GM12878 (cell line): ENCODE data around the gene SHC3. TPM values are rescaled to one million over a fixed set of nuclear protein-coding genes. Genes with fewer than 3 reads are reported as not detected.

Source experiments
- ATAC-seq: fragments of 200-7000 bp; cut with Tn5 transposase; 3 replicates; pipeline ENCODE4 v1.9.1; 2020; ENCODE audit warnings: mild to moderate bottlenecking, moderate library complexity
- BruUV-seq: library from RNA; stranded (reverse); fragments of 400-500 nt; replicated peaks from 2 replicates; lab custom pipeline; 2021; lab: Mats Ljungman, UMichigan
- CTCF ChIA-PET: fragments of 300-600 bp; sonication (Branson Sonifier 250); formaldehyde crosslinking; extraction: SDS; loops from one replicate; lab custom pipeline; 2021; ENCODE audit warnings: inconsistent platforms; lab: Yijun Ruan, JAX
- POLR2A ChIA-PET: fragments of 350-600 bp; formaldehyde crosslinking; extraction: SDS; loops from one replicate; lab custom pipeline; 2021; ENCODE audit warnings: inconsistent platforms; lab: Charles Lee
- RAD21 ChIA-PET: fragments of 300-600 bp; sonication (Branson Sonifier 250); formaldehyde crosslinking; loops from one replicate; lab custom pipeline; 2023; ENCODE audit warnings: antibody characterized with exemption; ENCODE audit not compliant: unreplicated experiment; lab: Charles Lee
- SMC1A ChIA-PET: fragments of 300-600 bp; sonication (Branson Sonifier 250); formaldehyde crosslinking; loops from one replicate; lab custom pipeline; 2023; ENCODE audit not compliant: unreplicated experiment, uncharacterized antibody; lab: Charles Lee
- DNase-seq: peaks from one replicate; pipeline ENCODE4 v3.0.0-alpha.2; 2011; ENCODE audit warnings: low read depth, low spot score
- FAIRE-seq: peaks from 3 replicates; lab custom pipeline; 2011; peaks lifted over from hg19 to GRCh38; lab: Jason Lieb, UNC
- H2AFZ ChIP-seq: 2 replicates; pipeline ENCODE4 v1.6.0; 2011; ENCODE audit warnings: low read depth, low read length, control low read depth; ENCODE audit not compliant: control insufficient read depth
- H3K27ac ChIP-seq: 2 replicates; pipeline ENCODE4 v1.5.1; 2011; ENCODE audit warnings: control low read depth; ENCODE audit not compliant: control insufficient read depth, insufficient read depth
- H3K27me3 ChIP-seq, 2 experiments: replicated peaks in 1 of 2; 2 replicates each; pipeline versions ENCODE4 v1.6.0 to v1.6.1; 2011; ENCODE audit warnings: low read length in 1 of 2; ENCODE audit not compliant: control insufficient read depth in 2 of 2, insufficient read depth in 2 of 2
- H3K36me3 ChIP-seq, 2 experiments: 2 replicates each; pipeline ENCODE4 v1.5.1; 2011; ENCODE audit warnings: low read length in 1 of 2; ENCODE audit not compliant: control insufficient read depth in 2 of 2, insufficient read depth in 2 of 2
- H3K4me1 ChIP-seq: 2 replicates; pipeline ENCODE4 v1.6.1; 2011; ENCODE audit warnings: mild to moderate bottlenecking, low read length, moderate library complexity, mixed read lengths; ENCODE audit not compliant: control insufficient read depth, insufficient read depth
- H3K4me2 ChIP-seq: 2 replicates; pipeline ENCODE4 v1.6.0; 2011; ENCODE audit warnings: control low read depth; ENCODE audit not compliant: control insufficient read depth, insufficient read depth
- H3K4me3 ChIP-seq: fragments of 200-600 bp; sonication (generic); 2 replicates; pipeline ENCODE4 v1.5.1; 2016
- H3K79me2 ChIP-seq: 2 replicates; pipeline ENCODE4 v1.6.0; 2011; ENCODE audit warnings: low read length; ENCODE audit not compliant: control insufficient read depth, insufficient read depth
- H3K9ac ChIP-seq: 2 replicates; pipeline ENCODE4 v1.8.0; 2011; ENCODE audit warnings: low read length, control low read depth, mixed read lengths; ENCODE audit not compliant: control insufficient read depth, insufficient read depth
- H3K9me3 ChIP-seq: replicated peaks from 3 replicates; pipeline ENCODE4 v1.5.1; 2011; ENCODE audit warnings: mild to moderate bottlenecking, low read length; ENCODE audit not compliant: control insufficient read depth, insufficient read depth
- H4K20me1 ChIP-seq: 2 replicates; pipeline ENCODE4 v1.6.0; 2011; ENCODE audit not compliant: control insufficient read depth, insufficient read depth
- BCL11A ChIP-seq: IDR thresholded peaks from 2 replicates; pipeline ENCODE4 v1.6.1; 2011; ENCODE audit warnings: low read depth, low read length
- BRCA1 ChIP-seq: IDR thresholded peaks from 2 replicates; pipeline ENCODE4 v1.6.1; 2011; ENCODE audit warnings: low read depth, low read length, improper control_type of control experiment
- IKZF1 ChIP-seq: fragments of 450-650 bp; conservative IDR thresholded peaks from 2 replicates; pipeline ENCODE4 v1.6.1; 2017; ENCODE audit warnings: antibody characterized with exemption, mild to moderate bottlenecking
- JUND ChIP-seq: IDR thresholded peaks from 2 replicates; pipeline ENCODE4 v1.6.1; 2012; ENCODE audit warnings: low read depth, mild to moderate bottlenecking, low read length, improper control_type of control experiment, moderate library complexity
- NR2C2 ChIP-seq: IDR thresholded peaks from 2 replicates; pipeline ENCODE4 v1.6.1; 2011; ENCODE audit warnings: borderline replicate concordance, low read depth; ENCODE audit not compliant: control insufficient read depth, insufficient read length
- PAX5 ChIP-seq: IDR thresholded peaks from 2 replicates; pipeline ENCODE4 v1.6.1; 2011; ENCODE audit warnings: low read depth, low read length, borderline replicate concordance
- RCOR1 ChIP-seq: conservative IDR thresholded peaks from 2 replicates; pipeline ENCODE4 v1.6.1; 2012; ENCODE audit warnings: low read depth, low read length, improper control_type of control experiment
- SMC3 ChIP-seq: IDR thresholded peaks from 2 replicates; pipeline ENCODE4 v1.6.1; 2011; ENCODE audit warnings: low read length, improper control_type of control experiment, borderline replicate concordance
- STAT1 ChIP-seq: fragments of 450-650 bp; conservative IDR thresholded peaks from 2 replicates; pipeline ENCODE4 v1.6.1; 2014; ENCODE audit warnings: antibody characterized with exemption, mild to moderate bottlenecking
- SUZ12 ChIP-seq: fragments of 200-600 bp; sonication (generic); IDR thresholded peaks from one replicate; pipeline ENCODE4 v1.6.1; 2018; ENCODE audit warnings: antibody characterized with exemption, mild to moderate bottlenecking; ENCODE audit not compliant: unreplicated experiment
- ZBTB33 ChIP-seq: fragments of 450-650 bp; IDR thresholded peaks from 2 replicates; pipeline ENCODE4 v1.6.1; 2017; ENCODE audit warnings: mild to moderate bottlenecking
- ZNF217 ChIP-seq: fragments of 450-650 bp; IDR thresholded peaks from 2 replicates; pipeline ENCODE4 v1.6.1; 2017; ENCODE audit warnings: antibody characterized with exemption, mild to moderate bottlenecking
- ZNF24 ChIP-seq: fragments of 450-650 bp; IDR thresholded peaks from 2 replicates; pipeline ENCODE4 v1.6.1; 2017; ENCODE audit warnings: antibody characterized with exemption, mild to moderate bottlenecking
- WGBS: methylation state at CpG from one replicate; pipeline ENCODE4 v1.1.6; 2016; ENCODE audit warnings: low lambda C conversion rate; ENCODE audit not compliant: insufficient replicate concordance, insufficient coverage; ENCODE audit errors: missing lambda C conversion rate; 5-methylcytosine and 5-hydroxymethylcytosine counted together
- in situ Hi-C: fragments of 300-500 bp; cut with MboI; formaldehyde crosslinking; loops from 9 replicates; pipeline ENCODE4 v1.14.3; 2018; ENCODE audit warnings: mixed read lengths
- intact Hi-C: fragments of 100-400 bp; cut with micrococcal nuclease; formaldehyde crosslinking; loops from one replicate; pipeline ENCODE4 v1.14.2; 2022; ENCODE audit not compliant: unreplicated experiment
- polyA plus RNA-seq, 11 experiments: library from polyadenylated mRNA; depleted of rRNA in 4 of 11; unstranded in 6 of 11; stranded (reverse) in 5 of 11; fragments of >200 nt; fragmentation: Nextera tagmentation in 4 of 11; fragmentation: Illumina TruSeq in 1 of 11; extraction: Ambion mirVana in 4 of 11; extraction: Trizol in 1 of 11; gene quantifications; 1 replicate in 1 of 11; 2 replicates in 10 of 11; pipeline versions ENCODE4 v1.2.1 to v1.2.3, GENCODE V29; 2011 to 2016; ENCODE audit warnings: inconsistent platforms in 2 of 11, missing spikeins in 2 of 11, low read depth in 1 of 11
- total RNA-seq, 4 experiments: library from RNA; depleted of rRNA in 3 of 4; stranded (reverse); fragments of >200 nt in 3 of 4; fragmentation: Illumina TruSeq in 1 of 4; extraction: Trizol in 1 of 4; gene quantifications; 2 replicates each; pipeline versions ENCODE4 v1.2.1 to v1.2.3, GENCODE V29; 2013 to 2021
- TF ChIP-seq, protein P1 (sequence below): fragments of 450-650 bp; IDR thresholded peaks from 2 replicates; pipeline ENCODE4 v1.6.1; 2017; ENCODE audit warnings: mild to moderate bottlenecking, moderate library complexity
- TF ChIP-seq, protein P2 (sequence below): fragments of 450-650 bp; IDR thresholded peaks from 2 replicates; pipeline ENCODE4 v1.6.1; 2016; ENCODE audit warnings: mild to moderate bottlenecking
- TF ChIP-seq, protein P3 (sequence below): fragments of 150-350 bp; IDR thresholded peaks from 2 replicates; pipeline ENCODE4 v1.6.1; 2016; ENCODE audit warnings: low read depth, low read length

Gene SHC3
- total and polyA plus RNA-seq, 10 of the 15 experiments (the other 5 are each of a cell fraction or from before 2014, with no cell fraction given), result 0.01 to 0.06 TPM; not detected in 8

DNA sequence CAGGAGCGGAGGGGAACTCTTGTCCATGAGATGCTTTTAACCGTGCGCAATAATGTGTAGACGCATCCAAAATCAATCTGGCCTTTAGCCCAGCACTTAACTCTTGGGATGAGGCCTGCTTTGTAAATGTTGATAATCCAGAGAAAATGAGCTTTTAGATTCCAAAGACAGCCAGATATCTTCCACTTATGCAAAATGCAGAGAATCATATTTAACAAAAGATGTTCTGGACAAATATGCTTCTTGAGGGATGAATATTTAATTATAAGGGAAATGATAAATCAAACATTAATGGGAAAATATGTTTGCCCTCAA lies 181.7 kb downstream of the SHC3 start:
- intact Hi-C loops (loop anchor here (10.0 kb wide), 1 partner anchor 1042 kb away; a partner anchor contains a TSS), in situ Hi-C loops (no loop called here)
- no peaks in the 10 kb centered on the region for H4K20me1 ChIP-seq
- RAD21 ChIA-PET, result no interaction called here
- SMC1A ChIA-PET, result no interaction called here
- H3K9me3 ChIP-seq, result no peaks in the 10 kb centered on the region
- WGBS, result 80% methylated on average over 4 of the region's 4 CpGs
- no peak overlapping the region for H3K27ac ChIP-seq
- no peaks in the 10 kb centered on the region for H3K79me2 ChIP-seq
- H3K4me1 ChIP-seq, result no peaks in the 10 kb centered on the region
- CTCF ChIA-PET, result no interaction called here
- H3K27me3 ChIP-seq, result peaks cover 1 to 3% of the 10 kb centered on the region in 2 experiments; a peak in 2 of 4 replicates
- BruUV-seq, result no TSS peak
- no peak overlapping the region for H3K4me3 ChIP-seq
- no peak for DNase-seq
- no peak overlapping the region for H2AFZ ChIP-seq
- H3K9ac ChIP-seq, result no peak overlapping the region
- ATAC-seq, result no peak
- no peak overlapping the region for H3K4me2 ChIP-seq
- H3K36me3 ChIP-seq, result no peaks in the 10 kb centered on the region
- FAIRE-seq, result no peak
- POLR2A ChIA-PET, result no interaction called here
- TF ChIP-seq ZNF217 (no peak), STAT1 (no peak), RCOR1 (no peak), ZBTB33 (no peak), JUND (no peak), SMC3 (no peak), PAX5 (no peak), SUZ12 (no peak), ZNF24 (no peak), IKZF1 (no peak), BCL11A (no peak), BRCA1 (no peak), NR2C2 (no peak)
- TF ChIP-seq, protein P1, sequence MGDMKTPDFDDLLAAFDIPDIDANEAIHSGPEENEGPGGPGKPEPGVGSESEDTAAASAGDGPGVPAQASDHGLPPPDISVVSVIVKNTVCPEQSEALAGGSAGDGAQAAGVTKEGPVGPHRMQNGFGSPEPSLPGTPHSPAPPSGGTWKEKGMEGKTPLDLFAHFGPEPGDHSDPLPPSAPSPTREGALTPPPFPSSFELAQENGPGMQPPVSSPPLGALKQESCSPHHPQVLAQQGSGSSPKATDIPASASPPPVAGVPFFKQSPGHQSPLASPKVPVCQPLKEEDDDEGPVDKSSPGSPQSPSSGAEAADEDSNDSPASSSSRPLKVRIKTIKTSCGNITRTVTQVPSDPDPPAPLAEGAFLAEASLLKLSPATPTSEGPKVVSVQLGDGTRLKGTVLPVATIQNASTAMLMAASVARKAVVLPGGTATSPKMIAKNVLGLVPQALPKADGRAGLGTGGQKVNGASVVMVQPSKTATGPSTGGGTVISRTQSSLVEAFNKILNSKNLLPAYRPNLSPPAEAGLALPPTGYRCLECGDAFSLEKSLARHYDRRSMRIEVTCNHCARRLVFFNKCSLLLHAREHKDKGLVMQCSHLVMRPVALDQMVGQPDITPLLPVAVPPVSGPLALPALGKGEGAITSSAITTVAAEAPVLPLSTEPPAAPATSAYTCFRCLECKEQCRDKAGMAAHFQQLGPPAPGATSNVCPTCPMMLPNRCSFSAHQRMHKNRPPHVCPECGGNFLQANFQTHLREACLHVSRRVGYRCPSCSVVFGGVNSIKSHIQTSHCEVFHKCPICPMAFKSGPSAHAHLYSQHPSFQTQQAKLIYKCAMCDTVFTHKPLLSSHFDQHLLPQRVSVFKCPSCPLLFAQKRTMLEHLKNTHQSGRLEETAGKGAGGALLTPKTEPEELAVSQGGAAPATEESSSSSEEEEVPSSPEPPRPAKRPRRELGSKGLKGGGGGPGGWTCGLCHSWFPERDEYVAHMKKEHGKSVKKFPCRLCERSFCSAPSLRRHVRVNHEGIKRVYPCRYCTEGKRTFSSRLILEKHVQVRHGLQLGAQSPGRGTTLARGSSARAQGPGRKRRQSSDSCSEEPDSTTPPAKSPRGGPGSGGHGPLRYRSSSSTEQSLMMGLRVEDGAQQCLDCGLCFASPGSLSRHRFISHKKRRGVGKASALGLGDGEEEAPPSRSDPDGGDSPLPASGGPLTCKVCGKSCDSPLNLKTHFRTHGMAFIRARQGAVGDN, result no peak
- TF ChIP-seq, protein P2, sequence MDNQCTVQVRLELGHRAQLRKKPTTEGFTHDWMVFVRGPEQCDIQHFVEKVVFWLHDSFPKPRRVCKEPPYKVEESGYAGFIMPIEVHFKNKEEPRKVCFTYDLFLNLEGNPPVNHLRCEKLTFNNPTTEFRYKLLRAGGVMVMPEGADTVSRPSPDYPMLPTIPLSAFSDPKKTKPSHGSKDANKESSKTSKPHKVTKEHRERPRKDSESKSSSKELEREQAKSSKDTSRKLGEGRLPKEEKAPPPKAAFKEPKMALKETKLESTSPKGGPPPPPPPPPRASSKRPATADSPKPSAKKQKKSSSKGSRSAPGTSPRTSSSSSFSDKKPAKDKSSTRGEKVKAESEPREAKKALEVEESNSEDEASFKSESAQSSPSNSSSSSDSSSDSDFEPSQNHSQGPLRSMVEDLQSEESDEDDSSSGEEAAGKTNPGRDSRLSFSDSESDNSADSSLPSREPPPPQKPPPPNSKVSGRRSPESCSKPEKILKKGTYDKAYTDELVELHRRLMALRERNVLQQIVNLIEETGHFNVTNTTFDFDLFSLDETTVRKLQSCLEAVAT, result no peak
- TF ChIP-seq, protein P3, sequence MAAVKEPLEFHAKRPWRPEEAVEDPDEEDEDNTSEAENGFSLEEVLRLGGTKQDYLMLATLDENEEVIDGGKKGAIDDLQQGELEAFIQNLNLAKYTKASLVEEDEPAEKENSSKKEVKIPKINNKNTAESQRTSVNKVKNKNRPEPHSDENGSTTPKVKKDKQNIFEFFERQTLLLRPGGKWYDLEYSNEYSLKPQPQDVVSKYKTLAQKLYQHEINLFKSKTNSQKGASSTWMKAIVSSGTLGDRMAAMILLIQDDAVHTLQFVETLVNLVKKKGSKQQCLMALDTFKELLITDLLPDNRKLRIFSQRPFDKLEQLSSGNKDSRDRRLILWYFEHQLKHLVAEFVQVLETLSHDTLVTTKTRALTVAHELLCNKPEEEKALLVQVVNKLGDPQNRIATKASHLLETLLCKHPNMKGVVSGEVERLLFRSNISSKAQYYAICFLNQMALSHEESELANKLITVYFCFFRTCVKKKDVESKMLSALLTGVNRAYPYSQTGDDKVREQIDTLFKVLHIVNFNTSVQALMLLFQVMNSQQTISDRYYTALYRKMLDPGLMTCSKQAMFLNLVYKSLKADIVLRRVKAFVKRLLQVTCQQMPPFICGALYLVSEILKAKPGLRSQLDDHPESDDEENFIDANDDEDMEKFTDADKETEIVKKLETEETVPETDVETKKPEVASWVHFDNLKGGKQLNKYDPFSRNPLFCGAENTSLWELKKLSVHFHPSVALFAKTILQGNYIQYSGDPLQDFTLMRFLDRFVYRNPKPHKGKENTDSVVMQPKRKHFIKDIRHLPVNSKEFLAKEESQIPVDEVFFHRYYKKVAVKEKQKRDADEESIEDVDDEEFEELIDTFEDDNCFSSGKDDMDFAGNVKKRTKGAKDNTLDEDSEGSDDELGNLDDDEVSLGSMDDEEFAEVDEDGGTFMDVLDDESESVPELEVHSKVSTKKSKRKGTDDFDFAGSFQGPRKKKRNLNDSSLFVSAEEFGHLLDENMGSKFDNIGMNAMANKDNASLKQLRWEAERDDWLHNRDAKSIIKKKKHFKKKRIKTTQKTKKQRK, result no peak
